Suppressor macrophage treated with lipopolysaccharide for 1 hour (primary cell): ENCODE data around the gene BTBD18.

Source experiments
- DNase-seq, 3 donors: peaks; one replicate each; pipeline ENCODE4 v3.0.0-alpha.2; 2020 to 2022

Gene BTBD18, protein sequence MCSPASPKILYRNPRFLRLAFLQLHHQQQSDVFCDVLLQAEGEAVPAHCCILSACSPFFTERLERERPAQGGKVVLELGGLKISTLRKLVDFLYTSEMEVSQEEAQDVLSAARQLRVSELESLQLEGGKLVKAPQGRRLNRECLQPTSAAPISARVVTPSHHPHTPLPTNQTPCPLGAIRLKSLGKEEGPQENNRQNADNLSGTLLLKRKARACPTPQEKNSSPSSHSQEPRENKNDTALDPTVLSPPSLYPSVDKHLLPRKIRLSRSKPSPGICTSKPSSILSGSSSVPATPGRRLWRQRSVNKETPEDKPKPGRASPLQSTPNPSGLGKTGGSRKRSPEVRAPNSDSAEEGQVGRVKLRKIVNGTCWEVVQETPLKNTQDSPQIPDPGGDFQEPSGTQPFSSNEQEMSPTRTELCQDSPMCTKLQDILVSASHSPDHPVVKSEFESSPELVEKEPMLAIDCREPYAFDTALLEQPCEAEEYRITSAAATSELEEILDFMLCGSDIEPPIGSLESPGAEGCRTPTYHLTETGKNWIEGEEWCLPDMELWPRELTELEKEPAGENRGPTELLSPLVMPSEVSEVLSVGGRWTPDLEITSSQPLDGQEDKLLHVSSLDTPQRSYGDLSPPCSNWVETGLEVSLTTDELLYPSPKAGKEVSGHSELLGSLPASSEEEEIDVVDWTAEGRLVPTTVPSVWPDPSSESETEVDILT

DNA sequence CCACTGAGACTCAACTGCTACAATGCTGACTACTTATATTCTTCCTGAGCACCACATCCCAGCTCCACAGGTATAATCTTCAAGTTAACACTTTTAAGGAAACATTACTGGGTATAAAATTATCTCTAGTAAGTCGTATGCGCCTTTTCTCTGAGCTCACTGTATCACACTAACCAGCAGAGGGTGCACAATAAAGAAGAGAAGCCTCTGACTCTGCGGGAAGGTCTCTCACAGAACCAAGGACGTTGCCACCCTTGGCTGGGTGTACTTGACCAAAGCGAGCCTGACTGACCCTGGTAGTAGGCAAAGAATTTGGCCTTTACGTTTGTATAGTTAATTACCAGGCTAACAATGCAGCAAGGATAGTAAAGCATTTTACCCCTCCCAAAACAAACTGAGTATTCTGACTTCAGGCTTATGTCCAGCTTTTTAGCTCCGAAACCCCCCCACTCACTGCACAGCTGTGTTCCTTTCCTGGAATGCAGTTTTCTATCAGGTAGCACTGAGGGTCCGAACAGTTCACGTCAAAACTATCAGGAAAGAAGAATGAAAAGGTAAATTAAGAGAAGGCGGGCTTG, at the start of gene BTBD18:
TSS of gene BTBD18 (minus strand) at position 144 of the 578 bp plus-strand sequence. CDS start 631 bp downstream, outside the sequence.
- DNase-seq = peak; percentile 51 to 61 (median 54)

DNA sequence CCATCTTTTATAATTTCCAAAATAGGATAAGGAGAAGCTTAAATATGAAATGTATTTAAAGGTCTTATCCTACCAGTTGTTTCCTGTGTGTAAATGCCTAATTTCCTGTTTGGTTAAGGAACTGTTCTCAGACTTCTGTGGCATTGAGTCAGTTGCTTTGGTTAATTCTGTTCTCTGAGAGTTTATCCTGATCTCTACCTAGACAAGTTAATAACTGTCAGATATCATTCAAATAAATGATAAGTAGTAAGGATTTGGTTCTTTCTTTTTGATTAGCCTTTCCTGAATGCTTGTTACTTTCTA, 49.5 kb upstream of the BTBD18 start:
- DNase-seq = peak in 2 of 3 donors; percentile 23 to 37

DNA sequence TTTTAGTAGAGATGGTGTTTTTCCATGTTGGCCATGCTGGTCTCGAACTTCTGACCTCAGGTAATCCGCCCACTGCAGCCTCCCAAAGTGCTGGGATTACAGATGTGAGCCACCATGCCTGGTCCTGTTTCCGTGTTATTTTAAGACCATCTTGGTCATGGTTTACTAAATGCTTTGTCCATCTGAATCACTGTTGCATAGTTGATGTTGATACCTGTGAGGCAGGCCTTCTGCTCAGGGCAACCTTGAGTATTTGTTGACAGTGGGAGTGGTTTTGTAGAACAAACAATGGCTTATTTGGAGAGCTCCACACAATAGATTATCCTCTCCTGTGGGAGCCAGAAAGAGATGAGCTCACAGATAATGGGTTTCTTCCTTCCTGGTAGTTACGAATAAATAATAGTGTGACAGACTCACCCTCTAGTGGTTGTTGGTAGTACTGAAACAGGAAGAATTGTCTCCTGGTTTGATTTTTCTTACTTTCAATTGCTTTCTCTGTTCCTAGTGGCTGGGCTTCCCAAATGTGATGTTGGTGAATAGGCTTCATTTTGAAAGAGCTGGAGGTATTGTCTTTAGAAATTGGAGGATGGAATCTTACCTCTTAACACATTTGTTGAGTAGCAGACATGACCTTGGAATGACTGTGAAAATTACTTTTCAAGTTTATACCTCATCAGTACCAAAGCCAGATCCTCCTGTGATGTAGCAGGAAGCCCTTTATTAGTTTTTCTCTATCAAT, 49.0 kb upstream of the BTBD18 start:
- peak; percentile 71 to 80 (median 80) for DNase-seq

DNA sequence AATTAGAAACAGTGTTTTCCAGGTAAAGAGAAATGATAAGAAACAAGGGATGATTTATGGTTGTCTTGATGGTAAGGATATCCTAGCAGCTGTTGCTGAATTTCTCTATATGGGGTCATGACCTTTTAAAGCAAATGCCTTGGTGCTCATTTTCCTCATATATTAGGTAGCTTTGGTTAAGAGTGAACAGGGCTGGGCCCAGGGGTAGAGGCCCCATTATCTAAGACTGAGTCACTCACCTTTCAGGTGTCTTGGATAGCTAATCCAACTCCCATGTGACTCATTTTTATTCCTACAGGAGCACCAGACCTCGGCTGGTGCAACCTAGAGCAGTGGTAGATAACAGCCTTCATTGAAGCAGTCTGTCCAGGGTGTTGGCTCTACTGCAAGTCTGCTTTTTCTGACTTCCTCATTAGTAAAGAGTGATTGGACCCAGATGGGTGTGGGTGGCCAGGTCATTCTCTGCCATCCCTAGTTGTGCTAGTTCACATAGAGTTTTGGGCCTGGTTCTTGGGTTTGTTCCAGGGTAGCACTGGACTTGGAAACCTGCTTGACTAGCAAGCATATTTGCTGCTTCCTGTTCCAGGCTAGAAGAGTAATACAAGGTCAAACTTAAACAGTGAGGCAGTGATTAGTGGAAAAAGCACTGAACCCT, 47.4 kb upstream of the BTBD18 start:
- peak; percentile 48 to 55 (median 54) for DNase-seq

DNA sequence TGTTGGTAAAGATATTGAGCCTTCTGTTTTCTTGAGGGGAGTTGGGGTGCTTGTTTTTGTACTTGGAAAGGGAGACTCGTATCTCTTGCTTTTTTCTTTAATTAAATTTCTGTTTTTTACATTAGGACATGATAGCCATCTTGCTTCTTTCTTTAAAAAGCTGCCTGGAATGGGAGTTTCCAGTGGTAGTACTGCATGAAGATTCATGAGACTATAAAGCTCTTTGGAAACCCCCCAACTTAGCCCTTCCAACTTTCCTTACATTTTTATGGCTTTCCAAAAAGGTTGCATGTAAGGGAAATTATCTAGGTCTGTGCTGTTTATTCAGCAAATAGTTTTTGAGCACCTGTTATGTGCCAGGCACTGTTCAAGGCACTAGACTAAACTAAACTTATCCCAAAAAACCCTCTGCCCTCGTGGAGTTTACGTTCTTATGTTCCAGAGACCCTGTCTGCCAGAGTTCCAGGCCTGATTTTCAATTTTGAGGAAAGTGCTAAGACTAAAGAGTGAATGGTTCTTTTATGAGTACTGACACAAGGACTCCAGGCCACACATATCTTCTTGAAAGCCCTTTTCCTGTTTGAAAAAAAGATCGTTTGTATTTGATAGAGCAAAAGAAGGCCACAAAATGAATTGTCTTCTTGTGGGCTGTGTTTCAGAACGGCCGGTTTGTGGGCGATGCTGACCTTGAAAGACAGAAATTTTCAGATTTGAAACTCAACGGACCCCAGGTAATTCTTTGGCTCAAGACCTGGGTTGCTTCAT, 41.9 kb upstream of the BTBD18 start:
- DNase-seq = peak; percentile 59 to 72 (median 65)

DNA sequence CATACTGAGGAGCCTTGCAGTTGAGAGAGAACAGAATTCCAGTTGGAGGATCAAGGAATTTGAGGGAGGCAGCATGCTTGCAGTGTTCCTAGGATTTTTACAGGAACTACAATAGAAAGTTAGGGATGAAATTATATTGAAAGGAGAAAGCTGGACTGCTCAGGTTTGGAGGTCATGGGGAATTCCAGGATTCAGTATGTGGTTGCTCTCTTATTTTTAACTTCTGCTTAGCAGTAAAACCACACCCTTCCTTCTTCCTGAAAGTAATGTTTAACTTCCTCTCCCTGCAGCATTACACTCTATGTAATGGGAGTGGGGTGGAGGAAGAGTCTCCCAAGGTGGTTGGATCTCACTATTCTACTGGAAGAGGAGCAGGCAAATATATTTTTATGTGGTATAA, 41.3 kb upstream of the BTBD18 start:
- peak; percentile 81 to 94 (median 87) for DNase-seq

DNA sequence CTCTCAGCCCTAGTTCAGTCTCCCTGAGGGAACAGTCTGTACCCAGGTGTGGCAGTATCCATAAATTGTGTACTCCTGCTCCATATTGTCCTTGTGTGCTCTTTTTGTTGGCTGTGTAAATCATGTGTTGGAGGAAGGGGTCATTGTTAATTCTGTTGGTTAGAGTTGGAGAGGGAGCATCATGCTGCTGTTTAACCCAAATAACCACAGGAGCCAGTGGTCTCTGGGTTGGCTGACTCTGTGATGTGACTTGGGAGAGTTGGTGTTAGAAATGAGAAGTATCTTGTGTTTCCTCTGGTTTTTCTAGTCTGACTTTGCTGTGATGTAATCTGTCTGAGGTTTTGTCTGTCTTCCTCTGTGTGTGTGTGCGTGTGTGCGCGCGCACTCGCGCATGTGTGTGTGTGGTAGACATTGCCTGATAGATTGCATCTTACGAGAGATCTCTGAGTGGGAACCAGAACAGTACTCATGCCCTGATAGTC, 40.5 kb upstream of the BTBD18 start:
- DNase-seq = peak; percentile 94 to 97 (median 96)

DNA sequence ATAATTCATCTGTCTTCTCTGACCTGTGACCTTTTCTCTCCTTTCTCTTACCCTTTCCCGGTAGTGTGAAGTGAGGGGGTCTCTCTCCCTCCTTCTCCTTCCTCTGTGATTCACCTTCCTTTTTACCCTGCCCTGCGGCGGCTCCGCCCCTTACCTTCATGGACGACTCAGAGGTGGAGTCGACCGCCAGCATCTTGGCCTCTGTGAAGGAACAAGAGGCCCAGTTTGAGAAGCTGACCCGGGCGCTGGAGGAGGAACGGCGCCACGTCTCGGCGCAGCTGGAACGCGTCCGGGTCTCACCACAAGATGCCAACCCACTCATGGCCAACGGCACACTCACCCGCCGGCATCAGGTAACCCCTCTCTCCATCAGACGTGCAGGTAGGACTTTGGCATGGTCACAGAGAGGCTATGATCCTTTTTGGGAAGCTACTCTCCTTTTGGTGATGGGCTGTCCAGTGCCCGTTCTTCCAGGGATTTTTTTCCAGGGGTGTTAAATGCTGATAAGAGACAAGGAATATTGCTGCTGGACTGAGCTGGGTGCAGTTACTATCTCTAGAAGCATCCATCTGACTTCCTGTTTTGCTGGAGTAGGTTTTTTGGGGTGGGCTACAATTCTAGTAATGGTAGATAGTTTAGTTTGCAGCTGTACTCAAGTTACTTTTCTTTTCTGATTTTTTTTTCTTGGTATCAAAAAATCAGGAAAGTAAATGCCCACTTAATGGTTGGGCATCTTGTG, 39.9 kb upstream of the BTBD18 start:
- no peak for DNase-seq

DNA sequence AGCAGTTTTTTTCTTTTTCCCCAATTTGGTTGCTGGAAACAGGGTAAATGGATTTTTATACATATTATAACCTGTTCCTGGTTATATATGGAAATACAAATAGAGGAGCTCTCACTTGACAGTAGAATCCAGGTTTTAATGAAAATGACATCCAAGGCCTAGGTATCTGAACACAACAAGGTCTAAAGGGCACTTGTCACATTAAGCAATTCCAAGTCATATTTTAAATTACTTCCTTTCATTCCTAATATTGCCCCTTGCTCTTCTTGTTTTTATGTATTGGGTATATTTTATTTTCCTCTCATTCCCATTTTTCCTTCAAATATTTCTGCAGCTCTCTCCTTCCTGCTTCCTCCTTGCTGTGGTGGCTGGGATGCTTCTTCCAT, 37.1 kb upstream of the BTBD18 start:
- DNase-seq = no peak

DNA sequence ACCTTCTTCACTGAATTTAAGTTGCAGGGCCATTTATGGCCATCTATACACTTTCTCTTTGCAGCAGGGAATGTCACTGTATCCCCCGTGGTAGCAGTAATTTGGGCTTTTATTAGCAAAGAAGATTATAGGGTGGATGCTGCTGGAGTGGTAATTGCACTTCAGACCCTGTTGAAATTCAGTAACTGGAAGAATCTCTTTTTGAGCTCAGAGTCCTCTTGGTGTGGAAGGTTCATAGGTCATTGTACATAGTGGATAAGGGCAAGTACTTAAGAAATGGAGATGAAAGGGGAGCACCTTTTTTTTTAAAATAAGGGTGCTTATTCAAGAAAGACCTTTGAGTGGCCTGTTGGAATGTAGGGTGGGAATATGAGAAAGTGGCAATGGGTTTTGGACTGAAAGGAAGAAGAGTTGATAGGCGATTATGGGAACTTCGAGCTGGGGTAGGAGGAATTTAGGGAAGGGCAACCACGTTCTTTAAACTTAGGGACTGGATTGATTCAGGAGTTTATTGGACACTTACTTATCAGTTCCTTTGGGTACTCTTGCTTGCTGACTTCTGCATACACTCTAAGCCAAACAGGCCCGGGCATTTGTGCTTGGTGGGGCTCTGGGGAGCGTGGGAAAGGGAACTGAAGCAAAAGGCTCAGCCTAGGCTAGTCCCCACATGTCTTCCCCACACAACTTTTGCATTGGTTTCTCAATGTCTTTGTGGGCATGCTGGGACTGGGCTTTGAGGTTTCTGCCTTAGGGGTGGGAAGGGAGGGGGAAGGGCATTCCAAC, 36.5 kb upstream of the BTBD18 start:
- peak; percentile 60 to 66 (median 63) for DNase-seq

DNA sequence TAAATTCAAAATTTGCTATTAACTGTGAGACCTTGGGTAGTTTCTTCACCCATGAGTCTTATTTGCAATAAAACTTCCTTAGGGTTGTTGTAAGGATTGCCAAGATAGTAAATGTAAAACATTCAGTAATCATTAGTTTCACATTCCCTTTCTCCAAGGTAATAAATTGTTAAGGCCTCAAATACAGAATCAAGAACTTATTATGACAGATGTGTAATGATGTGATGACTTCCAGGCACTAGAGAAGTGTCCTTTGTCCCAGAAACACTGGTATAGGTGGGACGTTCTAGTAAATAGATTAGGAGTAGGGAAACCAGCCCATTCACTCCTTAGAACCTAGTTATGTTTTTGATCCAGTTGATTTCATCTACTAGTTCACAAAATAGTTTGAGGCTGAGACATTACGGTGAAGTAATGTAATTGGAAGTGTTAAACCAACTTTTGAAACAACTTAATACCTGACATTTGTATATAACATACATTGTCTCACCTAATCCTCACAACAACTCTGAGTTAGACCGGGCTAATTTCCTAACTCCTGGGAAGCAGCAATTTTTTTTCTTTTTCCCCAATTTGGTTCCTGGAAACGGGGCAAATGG, 35.5 kb upstream of the BTBD18 start:
- no peak for DNase-seq

DNA sequence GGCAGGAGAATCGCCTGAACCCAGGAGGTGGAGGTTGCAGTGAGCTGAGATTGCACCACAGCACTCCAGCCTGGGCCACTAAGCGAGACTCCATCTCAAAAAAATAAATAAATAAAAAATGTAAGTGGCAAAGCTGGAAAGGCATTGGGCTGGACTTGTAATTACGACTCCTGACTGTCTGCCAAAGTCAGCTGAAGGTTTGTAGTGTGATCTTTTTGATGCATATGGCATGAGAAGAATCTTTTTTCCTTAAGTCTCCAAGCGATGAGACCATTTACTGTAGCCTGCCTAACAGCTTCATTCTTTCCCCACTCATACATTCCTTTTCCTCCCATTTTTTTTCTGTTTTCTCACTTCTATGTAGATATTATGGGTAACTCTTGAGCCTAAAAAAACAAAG, 34.8 kb upstream of the BTBD18 start:
- no peak for DNase-seq

DNA sequence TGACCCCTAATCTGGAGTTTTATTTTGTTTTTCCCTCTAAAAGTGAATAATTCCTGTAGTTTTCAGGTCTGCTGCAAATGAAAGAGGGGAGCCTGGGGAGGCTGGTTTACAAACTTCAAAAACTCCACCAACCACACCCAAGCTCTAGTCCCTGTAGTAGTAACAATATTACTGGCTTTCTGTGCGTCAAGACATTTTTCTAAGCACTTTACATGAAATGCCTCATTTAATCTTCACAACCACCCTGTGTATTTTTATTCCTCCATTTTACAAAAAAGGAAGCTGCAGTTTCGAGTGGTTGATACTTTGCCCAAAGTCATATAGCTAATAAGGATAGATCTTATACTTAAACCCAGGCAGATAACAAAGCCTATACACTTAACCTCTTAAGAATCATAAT, 33.5 kb upstream of the BTBD18 start:
- DNase-seq = peak in 1 of 3 donors; percentile 22

DNA sequence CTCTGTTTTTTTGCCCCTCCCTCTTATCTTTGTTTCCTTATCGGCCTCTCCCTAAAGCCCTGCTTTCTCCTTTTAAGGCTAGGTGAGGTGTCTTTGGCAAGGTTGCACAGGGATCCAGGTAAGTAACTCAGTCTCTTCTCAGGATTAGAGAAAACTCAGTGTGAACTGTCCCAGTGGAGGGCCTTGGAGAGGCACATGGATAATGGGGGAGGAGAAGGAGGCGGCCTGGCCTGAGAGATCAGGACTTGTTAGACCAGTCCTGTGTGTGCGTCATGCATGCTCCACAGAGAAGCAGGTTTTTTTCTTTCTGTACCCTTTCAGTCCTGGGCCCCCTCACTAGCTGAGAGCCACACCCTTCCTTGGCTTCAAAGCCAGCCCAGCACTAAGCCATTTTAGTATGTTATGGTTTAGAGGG, 29.9 kb upstream of the BTBD18 start:
- no peak for DNase-seq

DNA sequence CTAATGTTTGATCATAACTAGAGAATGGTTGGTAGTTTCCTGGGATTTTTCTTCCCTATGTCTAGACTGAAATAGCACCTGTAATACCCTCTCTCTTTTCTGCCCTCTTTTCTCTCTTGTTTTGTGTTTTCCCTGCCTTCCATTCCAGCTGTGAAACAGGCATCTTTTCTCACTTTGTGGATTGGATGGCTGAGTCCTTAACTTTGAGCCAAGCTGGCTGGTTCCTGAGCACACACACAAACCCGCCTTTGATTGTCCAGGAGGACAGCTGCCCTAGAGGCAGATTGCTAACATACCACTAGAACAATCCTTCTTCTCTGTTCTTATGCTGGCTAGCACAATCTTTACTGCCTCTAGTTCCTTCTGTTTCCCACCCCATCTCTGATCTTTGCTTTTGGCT, 27.7 kb upstream of the BTBD18 start:
- no peak for DNase-seq

DNA sequence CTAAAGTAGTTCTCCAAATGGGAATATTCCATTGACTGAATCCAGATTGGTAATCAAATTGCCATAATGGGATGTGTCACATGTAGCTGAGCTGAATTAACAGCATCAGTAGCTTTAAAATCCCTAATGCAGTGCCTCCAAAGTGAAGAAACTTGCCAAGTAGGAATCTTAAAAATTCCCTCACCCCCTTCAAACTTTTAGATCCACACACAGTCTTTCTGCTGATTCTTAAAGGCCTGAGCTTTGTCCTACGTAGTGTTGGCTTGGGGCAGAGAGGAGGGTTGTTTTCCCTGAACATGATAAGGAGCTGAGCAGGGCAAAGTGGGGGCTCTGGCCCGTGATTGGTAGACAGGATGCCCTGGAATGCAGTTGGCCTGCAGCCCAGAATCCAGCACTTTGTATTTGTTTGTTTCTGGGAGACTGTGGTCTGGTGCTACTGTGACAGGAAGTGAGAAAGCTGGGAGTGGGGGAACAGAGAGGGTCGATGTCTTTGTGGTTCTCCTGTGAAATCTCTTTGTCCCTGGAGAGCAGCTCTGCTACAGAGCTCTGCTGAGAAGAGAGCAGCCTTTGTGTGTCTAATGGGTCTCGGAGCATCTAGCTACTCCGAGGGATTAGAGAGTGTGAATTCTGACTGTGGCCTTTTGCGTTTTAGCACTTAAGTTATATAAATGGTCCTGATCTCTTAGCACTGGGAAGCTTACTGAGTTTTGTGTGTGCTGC, 26.9 kb upstream of the BTBD18 start:
- no peak for DNase-seq

DNA sequence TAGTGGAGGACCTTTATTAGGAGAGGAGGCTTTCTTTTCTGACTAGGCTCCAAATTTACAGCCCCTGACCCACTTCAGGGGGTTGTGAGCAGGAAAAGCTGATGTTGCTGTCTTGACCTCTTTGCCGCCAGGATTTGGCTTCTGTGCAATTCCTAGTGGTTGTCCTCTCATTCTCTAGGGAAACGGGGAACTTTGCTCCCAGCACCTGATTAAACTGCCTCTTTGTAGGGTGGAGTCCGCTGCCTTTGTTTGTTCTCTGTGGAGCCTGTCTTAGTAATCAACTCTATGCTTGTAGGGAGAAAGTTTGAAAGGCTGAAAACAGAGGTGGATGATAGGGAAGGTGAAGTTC, 26.3 kb upstream of the BTBD18 start:
- no peak for DNase-seq

DNA sequence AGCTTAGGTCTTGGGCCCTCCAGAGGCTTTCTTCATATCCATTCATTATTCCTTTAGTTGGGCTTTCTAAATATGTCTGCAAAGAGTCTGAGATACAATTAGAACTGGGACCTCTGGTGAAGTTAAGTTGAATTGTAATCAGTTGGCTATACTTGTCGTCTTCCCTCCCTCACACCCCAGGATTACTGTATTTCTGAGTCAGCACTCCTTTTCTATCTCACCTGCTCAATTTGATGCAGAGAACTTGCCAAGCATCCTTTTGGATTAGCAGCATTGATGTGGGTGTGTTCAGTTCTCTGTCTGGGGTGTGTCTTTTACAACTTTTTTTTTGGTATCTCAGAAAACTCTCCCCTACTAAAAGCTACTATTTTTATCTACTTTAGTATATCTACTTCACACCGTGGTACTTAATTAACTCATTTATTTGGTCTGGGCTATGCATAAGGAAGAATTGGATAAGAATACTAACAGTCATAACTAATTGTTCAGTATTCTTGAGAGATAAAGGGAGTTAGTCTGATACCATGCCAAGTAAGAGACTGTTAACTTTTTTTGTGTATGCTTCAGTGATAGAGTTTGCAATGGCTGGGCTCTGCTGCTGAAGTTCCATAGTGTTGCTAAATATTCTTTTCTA, 25.1 kb upstream of the BTBD18 start:
- no peak for DNase-seq
